GM12865 (cell line): ENCODE data around the gene BMERB1.
A peak's percentile ranks its signal among the peaks of the same experiment; 100 is the strongest.
"Not testable (repeated sequence)": the region's sequence is repeated elsewhere in the genome, so short reads cannot be mapped to it uniquely, and the experiment has no call there.

Experiments used
- DNase-seq: peaks from one replicate; pipeline ENCODE4 v3.0.0; 2010; ENCODE audit warnings: low read depth
- H3K4me3 ChIP-seq: 2 replicates; pipeline ENCODE4 v1.5.1; 2011; ENCODE audit warnings: mild to moderate bottlenecking, low read depth, low read length, control low read depth
- TF ChIP-seq, protein P1 (sequence below): IDR thresholded peaks from 2 replicates; pipeline ENCODE4 v1.5.1; 2011; ENCODE audit warnings: low read length, control low read depth, low read depth, inconsistent platforms; ENCODE audit not compliant: insufficient read depth; ENCODE audit errors: missing control alignments

The BMERB1 gene

GRCh38 chr16:15538507-15538906, 104.1 kb downstream of the BMERB1 start:
- TF ChIP-seq, protein P1, sequence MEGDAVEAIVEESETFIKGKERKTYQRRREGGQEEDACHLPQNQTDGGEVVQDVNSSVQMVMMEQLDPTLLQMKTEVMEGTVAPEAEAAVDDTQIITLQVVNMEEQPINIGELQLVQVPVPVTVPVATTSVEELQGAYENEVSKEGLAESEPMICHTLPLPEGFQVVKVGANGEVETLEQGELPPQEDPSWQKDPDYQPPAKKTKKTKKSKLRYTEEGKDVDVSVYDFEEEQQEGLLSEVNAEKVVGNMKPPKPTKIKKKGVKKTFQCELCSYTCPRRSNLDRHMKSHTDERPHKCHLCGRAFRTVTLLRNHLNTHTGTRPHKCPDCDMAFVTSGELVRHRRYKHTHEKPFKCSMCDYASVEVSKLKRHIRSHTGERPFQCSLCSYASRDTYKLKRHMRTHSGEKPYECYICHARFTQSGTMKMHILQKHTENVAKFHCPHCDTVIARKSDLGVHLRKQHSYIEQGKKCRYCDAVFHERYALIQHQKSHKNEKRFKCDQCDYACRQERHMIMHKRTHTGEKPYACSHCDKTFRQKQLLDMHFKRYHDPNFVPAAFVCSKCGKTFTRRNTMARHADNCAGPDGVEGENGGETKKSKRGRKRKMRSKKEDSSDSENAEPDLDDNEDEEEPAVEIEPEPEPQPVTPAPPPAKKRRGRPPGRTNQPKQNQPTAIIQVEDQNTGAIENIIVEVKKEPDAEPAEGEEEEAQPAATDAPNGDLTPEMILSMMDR: no peak
- DNase-seq: no peak
- H3K4me3 ChIP-seq: no peak overlapping the region

DNA sequence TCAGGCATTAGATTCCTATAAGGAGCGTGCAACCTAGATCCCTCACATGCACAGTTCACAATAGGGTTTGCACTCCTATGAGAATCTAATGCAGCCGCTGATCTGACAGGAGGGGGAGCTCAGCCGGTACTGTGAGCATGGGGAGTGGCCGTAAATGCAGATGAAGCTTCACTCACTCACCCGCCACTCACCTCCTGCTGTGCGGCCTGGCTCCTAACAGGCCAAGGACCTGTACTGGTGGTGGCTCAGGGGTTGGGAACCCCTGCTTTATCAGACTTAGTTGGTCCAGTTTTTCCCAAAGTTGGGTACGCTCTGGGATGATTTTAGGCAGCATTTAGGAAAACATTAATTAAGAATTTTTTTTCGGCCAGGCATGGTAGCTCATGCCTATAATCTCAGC, 104.8 kb downstream of the BMERB1 start:
- peak; percentile 7 for DNase-seq
- TF ChIP-seq, protein P1: no peak
- H3K4me3 ChIP-seq: no peak overlapping the region

GRCh38 chr16:15542261-15542660, 107.9 kb downstream of the BMERB1 start:
- TF ChIP-seq, protein P1: no peak
- H3K4me3 ChIP-seq: no peak overlapping the region
- DNase-seq: no peak

DNA sequence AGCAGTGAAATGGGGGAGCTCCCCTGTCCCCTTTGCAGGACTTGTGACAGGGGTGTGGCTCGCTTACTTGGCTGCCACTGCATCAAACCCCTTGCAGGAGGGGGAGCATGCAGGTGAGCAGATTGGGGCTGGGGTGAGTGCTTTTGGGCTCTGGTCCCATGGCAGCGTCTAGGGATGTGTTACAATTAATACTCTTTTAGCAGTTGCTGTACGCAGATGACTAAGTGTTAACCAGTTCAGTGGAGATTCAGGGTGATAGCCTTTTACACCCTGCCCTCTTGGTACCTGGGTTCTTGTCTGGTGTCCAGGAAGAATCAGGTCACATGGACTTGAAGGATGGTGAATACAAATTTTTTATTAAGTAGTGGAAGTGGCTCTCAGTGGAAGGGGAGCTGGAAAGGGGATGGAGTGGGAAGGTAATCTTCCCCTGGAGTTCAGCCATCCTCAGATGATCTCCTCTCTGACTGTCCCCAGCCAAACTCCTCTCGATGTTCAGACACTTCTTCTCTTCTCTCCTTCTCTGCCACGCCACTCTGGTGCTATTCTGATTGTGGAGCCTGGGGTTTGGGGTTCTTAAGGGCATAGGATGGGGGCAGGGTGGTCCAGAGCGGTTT, 108.5 kb downstream of the BMERB1 start:
- TF ChIP-seq, protein P1: no peak
- DNase-seq: no peak
- no peak overlapping the region for H3K4me3 ChIP-seq

GRCh38 chr16:15544405-15544804, 110.0 kb downstream of the BMERB1 start:
- no peak for DNase-seq
- TF ChIP-seq, protein P1: no peak
- no peak overlapping the region for H3K4me3 ChIP-seq

DNA sequence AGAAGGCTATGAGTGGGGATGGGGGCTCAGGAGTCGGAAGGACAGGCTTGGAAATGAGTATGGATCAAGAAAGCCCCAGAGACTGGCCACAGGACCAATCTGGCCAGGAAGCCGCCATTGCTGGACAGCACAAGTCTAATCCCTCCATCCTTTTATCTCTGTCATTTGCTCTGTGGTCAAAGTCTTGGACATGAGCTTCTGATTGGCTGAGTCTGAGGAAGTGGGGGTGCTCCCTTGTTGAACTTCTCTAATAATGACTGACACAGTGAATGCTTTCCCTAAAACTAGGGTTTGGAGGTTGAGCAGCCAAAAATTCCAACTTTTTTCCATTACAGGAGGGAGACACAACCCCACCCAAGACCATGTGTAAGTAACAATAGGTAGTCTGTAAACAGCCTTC, 111.2 kb downstream of the BMERB1 start:
- H3K4me3 ChIP-seq: no peak overlapping the region
- DNase-seq: no peak
- TF ChIP-seq, protein P1: no peak

DNA sequence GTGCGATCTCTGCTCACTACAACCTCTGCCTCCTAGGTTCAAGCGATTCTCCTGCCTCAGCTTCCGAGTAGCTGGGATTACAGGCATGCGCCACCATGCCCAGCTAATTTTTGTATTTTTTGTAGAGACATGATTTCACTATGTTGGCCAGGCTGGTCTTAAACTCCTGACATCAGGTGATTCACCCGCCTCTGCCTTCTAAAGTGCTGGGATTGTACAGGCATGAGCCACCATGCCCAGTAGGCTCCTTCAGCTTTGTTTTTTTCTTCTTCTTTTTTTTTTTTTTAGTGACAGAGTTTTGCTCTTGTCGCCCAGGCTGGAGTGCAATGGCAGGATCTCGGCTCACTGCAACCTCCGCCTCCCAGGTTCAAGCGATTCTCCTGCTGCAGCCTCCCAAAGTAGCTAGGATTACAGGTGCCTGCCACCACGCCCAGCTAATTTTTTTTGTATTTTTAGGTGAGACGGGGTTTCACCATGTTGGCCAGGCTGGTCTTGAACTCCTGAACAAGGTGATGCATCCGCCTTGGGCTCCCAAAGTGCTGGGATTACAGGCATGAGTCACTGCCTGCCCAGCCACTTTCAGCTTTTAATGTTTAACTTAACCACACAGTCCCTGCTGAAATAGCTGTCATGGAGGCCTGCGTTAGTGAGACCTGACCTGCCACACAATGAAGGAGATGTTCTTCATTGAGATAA, 112.8 kb downstream of the BMERB1 start:
- DNase-seq, H3K4me3 ChIP-seq: not testable (repeated sequence)
